ENCODE data around the gene GNPDA1. TPM values are rescaled to one million over a fixed set of nuclear protein-coding genes. Genes with fewer than 3 reads are reported as not detected.

Gene GNPDA1
- total RNA-seq, 1 experiment from 2014 or later: 54.1 TPM

- no peaks in the 10 kb centered on the region for H3K79me2 ChIP-seq (ENCODE audit: low read depth)
- H3K9me2 ChIP-seq (ENCODE audit: insufficient read depth): no peaks in the 10 kb centered on the region
- POLR2A ChIA-PET (ENCODE audit: unreplicated experiment): interaction anchor here (0.5 kb wide), 1 partner anchor 59 kb away, joined by 3 read pairs; no protein-coding TSS in a partner anchor
- H4K20me1 ChIP-seq (ENCODE audit: insufficient read depth): no peaks in the 10 kb centered on the region
- no TSS peak for BruUV-seq (replicated peaks)
- peak overlapping the region; percentile 85; the same call in 1 of the 2 replicates for H2AFZ ChIP-seq
- intact Hi-C loops (cut with micrococcal nuclease; ENCODE audit: unreplicated experiment): no loop called here
- peaks cover 35% of the 10 kb centered on the region for H3F3A ChIP-seq (ENCODE audit: insufficient read depth, low read depth)
- DNase-seq: no peak
- H3K27ac ChIP-seq: peak overlapping the region; percentile 80; the same call in 1 of the 2 replicates
- H3K36me3 ChIP-seq (ENCODE audit: low read depth): no peaks in the 10 kb centered on the region
- TF ChIP-seq CTCF (conservative IDR thresholded peaks at IDR 0.05) (no peak), EZH2 (IDR thresholded peaks at IDR 0.05; ENCODE audit: low read depth) (no peak)
- CTCF ChIA-PET: no interaction called here
- no peaks in the 10 kb centered on the region; the same call in 1 of the 2 replicates for H3K9me3 ChIP-seq (ENCODE audit: insufficient read depth, low read depth)
- peaks cover 40% of the 10 kb centered on the region for H3K4me1 ChIP-seq (replicated peaks; ENCODE audit: insufficient read depth)
- H3K27me3 ChIP-seq (ENCODE audit: insufficient read depth, low read depth): no peaks in the 10 kb centered on the region
- peak overlapping the region; percentile 87 for H3K4me2 ChIP-seq
- H3K4me3 ChIP-seq: peak overlapping the region; percentile 62; the same call in 1 of the 2 replicates
These were observed 12.8 kb upstream of the GNPDA1 start for GRCh38 chr5:142025637-142026036.

GRCh38 chr5:142024771-142025304 is 12.0 kb upstream of the GNPDA1 start:
- no peaks in the 10 kb centered on the region for H3K36me3 ChIP-seq (ENCODE audit: low read depth)
- no peaks in the 10 kb centered on the region for H4K20me1 ChIP-seq (ENCODE audit: insufficient read depth)
- BruUV-seq (replicated peaks): no TSS peak
- no peaks in the 10 kb centered on the region for H3K27me3 ChIP-seq (ENCODE audit: insufficient read depth, low read depth)
- H3K9me3 ChIP-seq (ENCODE audit: insufficient read depth, low read depth): peaks cover 4% of the 10 kb centered on the region; the same call in 1 of the 2 replicates
- H3F3A ChIP-seq (ENCODE audit: insufficient read depth, low read depth): peaks cover 35% of the 10 kb centered on the region
- no peaks in the 10 kb centered on the region for H3K9me2 ChIP-seq (ENCODE audit: insufficient read depth)
- H3K4me2 ChIP-seq: peak overlapping the region; percentile 87
- POLR2A ChIA-PET (ENCODE audit: unreplicated experiment): interaction anchor here (0.7 kb wide), 2 partner anchors 11 to 683 kb away, joined by 6 read pairs; no protein-coding TSS in a partner anchor
- TF ChIP-seq CTCF (conservative IDR thresholded peaks at IDR 0.05) (no peak), EZH2 (IDR thresholded peaks at IDR 0.05; ENCODE audit: low read depth) (no peak)
- peak overlapping the region; percentile 62 for H3K4me3 ChIP-seq
- intact Hi-C loops (cut with micrococcal nuclease; ENCODE audit: unreplicated experiment): no loop called here
- H2AFZ ChIP-seq: peak overlapping the region; percentile 85
- H3K79me2 ChIP-seq (ENCODE audit: low read depth): no peaks in the 10 kb centered on the region
- CTCF ChIA-PET: no interaction called here
- H3K4me1 ChIP-seq (replicated peaks; ENCODE audit: insufficient read depth): peaks cover 40% of the 10 kb centered on the region
- DNase-seq: peak; percentile 84 to 92
- H3K27ac ChIP-seq: peak overlapping the region; percentile 80

GRCh38 chr5:142023836-142024235 is 11.0 kb upstream of the GNPDA1 start:
- Histone ChIP-seq H3K4me2 (peak overlapping the region; percentile 87), H2AFZ (no peak overlapping the region)

More at GRCh38 chr5:142023836-142024235, 11.0 kb upstream of the GNPDA1 start:
- ChIA-PET POLR2A (ENCODE audit: unreplicated experiment) (no interaction called here), CTCF (no interaction called here)
- TF ChIP-seq EZH2 (IDR thresholded peaks at IDR 0.05; ENCODE audit: low read depth) (no peak), CTCF (conservative IDR thresholded peaks at IDR 0.05) (no peak)
- Histone ChIP-seq H3K4me1 (replicated peaks; ENCODE audit: insufficient read depth) (peaks cover 40% of the 10 kb centered on the region), H3K27me3 (ENCODE audit: insufficient read depth, low read depth) (no peaks in the 10 kb centered on the region), H3K36me3 (ENCODE audit: low read depth) (no peaks in the 10 kb centered on the region), H3K79me2 (ENCODE audit: low read depth) (no peaks in the 10 kb centered on the region), H3K4me3 (peak overlapping the region; percentile 62; the same call in 1 of the 2 replicates), H3K9me2 (ENCODE audit: insufficient read depth) (no peaks in the 10 kb centered on the region), H3F3A (ENCODE audit: insufficient read depth, low read depth) (peaks cover 35% of the 10 kb centered on the region), H4K20me1 (ENCODE audit: insufficient read depth) (no peaks in the 10 kb centered on the region), H3K9me3 (ENCODE audit: insufficient read depth, low read depth) (peaks cover 4% of the 10 kb centered on the region; the same call in 1 of the 2 replicates), H3K27ac (peak overlapping the region; percentile 80; the same call in 1 of the 2 replicates)
- BruUV-seq (replicated peaks): no TSS peak
- DNase-seq: no peak
- intact Hi-C loops (cut with micrococcal nuclease; ENCODE audit: unreplicated experiment): no loop called here
